Hippocampal formation (tissue), 2 donors: ENCODE measurements around the gene LTBR.

Experiments
- DNase-seq, 2 donors: peaks; one replicate each; lab custom pipeline; 2025; lab: John Stamatoyannopoulos, UW

LTBR gene

GRCh38 chr12:6367969-6368892 is 15.7 kb upstream of the LTBR start:
- no peak for DNase-seq

GRCh38 chr12:6368906-6369525 is 14.9 kb upstream of the LTBR start:
- DNase-seq: no peak

GRCh38 chr12:6369916-6370575 is 13.9 kb upstream of the LTBR start:
- DNase-seq: no peak

GRCh38 chr12:6370576-6370935 is 13.4 kb upstream of the LTBR start:
- no peak for DNase-seq

GRCh38 chr12:6370994-6371754 is 12.8 kb upstream of the LTBR start:
- DNase-seq: no peak

- DNase-seq: no peak
Observed at GRCh38 chr12:6372403-6373003, 11.5 kb upstream of the LTBR start.

- DNase-seq: no peak
Observed at GRCh38 chr12:6373022-6373787, 10.8 kb upstream of the LTBR start.

- DNase-seq: no peak
Observed at GRCh38 chr12:6374028-6374785, 9.8 kb upstream of the LTBR start.

- no peak for DNase-seq
Observed at GRCh38 chr12:6374786-6375160, 9.2 kb upstream of the LTBR start.

- DNase-seq: no peak
Observed at GRCh38 chr12:6375269-6376078, 8.5 kb upstream of the LTBR start, which contains the start of gene SCNN1A. TSS of gene SCNN1A (minus strand) at chr12:6375563. CDS start at chr12:6374783, 780 bp downstream.

GRCh38 chr12:6376079-6376869 is 7.7 kb upstream of the LTBR start:
- DNase-seq: no peak

- DNase-seq: no peak
Observed at GRCh38 chr12:6376870-6377666, 6.9 kb upstream of the LTBR start.

GRCh38 chr12:6377667-6377994 is 6.3 kb upstream of the LTBR start:
- DNase-seq: no peak

- no peak for DNase-seq
Observed at GRCh38 chr12:6378709-6379472, 5.1 kb upstream of the LTBR start.

GRCh38 chr12:6380141-6381121 is 3.5 kb upstream of the LTBR start:
- no peak for DNase-seq

GRCh38 chr12:6382371-6382770 is 1.6 kb upstream of the LTBR start:
- no peak for DNase-seq
